GM19455 (cell line): Measurements from ENCODE around the gene MCIDAS.

Experiments
- ATAC-seq: cut with Tn5 transposase; IDR thresholded peaks from one replicate; pipeline ENCODE4 v1.9.1; 2021; ENCODE audit not compliant: unreplicated experiment

MCIDAS gene

GRCh38 chr5:55222985-55223811 is 3.9 kb downstream of the MCIDAS start:
- ATAC-seq, result no peak

DNA sequence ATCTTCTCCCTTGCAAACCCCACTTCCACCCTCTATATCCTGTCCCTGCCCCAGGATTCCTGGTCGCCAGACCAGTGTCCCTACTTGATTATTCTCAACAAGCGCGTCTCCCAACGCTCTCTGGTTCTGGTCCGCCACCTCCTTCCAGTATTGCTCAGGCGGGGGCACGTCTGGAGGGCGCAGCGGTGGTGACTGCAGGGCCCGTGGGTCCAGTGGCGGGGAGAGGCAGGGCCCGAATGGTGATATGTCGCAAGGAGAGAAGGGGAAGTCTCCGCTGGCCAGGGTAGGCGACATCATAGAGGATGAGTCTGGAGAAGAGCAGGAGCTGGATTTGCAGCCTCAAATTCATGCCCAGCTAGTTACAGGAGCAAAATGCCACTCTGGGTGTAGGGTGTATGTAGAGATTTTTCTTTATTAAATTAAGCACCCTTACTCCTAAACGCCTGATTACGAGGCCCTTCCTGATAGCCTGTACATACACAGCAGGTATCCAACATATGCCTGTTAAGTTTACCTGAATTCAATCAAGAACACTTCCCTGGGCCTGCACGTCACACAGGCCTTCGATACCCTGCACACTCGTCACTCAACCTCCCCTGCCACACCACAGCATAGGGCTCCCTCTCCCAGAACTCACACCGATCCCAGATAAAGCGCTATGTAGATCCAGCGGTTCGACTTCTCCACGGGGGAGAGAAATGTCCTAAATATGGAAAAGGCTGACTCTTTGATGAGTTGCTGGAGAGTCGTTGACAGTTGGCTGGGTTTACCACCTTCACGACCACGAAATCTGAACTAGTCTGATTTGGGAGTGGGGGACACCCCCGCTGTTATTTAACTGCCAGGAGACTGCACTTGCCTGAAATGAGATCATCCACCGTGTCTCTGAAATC is 4.8 kb downstream of the MCIDAS start:
- ATAC-seq, result no peak

DNA sequence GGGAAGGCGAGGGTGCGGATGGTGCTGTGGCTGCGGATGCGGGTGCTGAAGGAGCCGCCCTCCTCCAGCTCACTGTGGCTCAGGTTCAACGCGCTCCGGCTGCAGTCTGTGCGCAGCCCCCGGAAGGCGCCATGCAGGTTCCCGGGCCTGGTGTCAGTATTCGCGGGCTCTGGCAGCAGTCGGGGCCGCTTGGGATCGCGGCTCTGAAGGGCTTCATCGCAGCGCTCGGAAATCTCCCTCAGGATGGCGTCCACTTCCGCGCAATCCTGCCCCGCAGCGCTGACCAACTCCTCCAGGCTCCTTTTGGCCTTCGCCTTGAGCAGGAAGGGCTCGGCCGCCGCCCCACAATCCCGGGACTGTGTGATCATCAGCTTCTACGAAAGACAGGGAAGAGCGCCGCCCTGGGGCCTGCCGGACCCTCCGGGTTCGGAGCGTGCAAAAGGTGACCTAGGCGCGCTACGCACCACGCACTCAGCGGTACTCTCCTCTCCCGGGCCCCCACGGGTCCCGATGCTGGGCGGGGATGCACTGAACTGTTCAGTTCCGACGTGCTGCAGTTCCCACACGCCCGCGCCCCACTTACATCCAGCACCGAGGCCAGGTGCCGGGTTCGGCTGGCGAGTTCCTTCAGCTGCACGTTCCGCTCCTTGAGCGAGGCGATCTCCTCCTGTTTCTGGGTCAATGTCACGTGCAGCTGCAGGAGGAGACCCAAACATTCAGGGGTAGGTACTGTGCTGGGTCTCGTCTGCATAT is 6.5 kb downstream of the MCIDAS start:
- no peak for ATAC-seq

GRCh38 chr5:55219770-55220169 is 7.3 kb downstream of the MCIDAS start:
- ATAC-seq, result no peak

DNA sequence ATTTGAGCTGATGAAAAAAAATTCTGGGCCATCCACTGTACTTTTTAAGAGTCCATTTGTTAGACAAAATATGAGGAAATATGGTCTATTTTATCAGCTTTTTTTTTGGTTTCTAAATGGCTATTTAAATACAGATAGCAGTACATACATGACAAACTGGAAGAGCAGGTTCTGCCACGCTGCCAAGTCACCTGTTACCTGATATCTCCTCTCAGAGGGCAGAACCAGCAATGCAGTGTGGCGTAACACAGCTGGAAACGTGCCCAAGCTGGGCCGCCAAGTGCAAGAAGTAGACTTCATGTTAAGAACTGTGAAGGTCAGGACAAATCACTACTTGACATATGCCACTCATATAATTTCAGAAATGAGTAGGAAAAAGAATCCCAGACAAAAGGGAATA is 8.1 kb downstream of the MCIDAS start:
- ATAC-seq, result no peak

DNA sequence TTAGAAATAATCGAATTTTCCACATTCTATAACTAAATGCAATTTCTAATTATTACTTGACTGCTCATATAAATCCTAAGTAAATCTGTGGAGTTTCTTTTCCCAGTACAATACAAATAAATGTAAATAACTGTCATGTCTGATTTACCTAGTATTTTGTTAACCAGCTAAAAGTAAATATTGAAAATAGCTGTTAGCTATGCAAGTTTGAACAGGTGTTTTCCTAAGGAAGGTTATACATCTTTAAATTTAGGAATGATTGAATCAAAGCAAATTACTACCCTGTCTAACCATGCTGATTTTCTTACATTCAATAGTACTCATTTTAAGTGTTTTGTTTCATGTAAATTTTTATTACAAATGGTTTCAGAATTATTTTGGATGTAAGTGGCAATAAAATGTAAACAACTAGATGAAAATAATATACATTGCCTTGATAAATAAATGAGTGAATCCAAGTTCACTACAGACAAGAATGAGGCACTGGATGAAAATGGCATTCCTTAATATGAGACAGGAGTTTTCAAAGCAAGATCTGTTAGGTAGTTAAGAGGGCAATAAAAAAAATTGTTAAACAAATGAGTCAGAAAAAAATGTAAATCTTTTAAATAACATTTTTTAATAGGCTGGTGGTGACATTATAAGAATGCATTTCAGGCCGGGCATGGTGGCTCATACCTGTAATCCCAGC is 15.8 kb downstream of the MCIDAS start:
- ATAC-seq, result no peak

- ATAC-seq, result no peak
Observed at GRCh38 chr5:55205001-55205400, 22.1 kb downstream of the MCIDAS start.

DNA sequence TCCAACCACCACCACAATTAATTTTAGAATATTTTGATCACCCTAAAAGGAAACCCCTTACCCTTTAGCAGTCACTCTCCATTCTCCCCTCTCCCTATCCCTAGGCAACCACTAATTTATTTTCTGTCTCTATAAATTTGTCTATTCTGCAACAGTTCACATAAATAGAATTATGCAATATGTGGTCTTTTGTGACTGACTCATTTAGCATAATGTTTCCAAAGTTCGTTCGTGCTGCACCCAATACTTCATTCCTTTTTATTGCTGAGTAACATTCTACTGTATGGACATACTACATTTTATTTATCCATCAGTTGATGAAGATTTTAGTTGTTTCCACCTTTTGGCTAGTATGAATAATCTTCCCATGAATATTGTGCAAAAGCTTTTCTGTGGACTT is 36.0 kb downstream of the MCIDAS start:
- no peak for ATAC-seq

DNA sequence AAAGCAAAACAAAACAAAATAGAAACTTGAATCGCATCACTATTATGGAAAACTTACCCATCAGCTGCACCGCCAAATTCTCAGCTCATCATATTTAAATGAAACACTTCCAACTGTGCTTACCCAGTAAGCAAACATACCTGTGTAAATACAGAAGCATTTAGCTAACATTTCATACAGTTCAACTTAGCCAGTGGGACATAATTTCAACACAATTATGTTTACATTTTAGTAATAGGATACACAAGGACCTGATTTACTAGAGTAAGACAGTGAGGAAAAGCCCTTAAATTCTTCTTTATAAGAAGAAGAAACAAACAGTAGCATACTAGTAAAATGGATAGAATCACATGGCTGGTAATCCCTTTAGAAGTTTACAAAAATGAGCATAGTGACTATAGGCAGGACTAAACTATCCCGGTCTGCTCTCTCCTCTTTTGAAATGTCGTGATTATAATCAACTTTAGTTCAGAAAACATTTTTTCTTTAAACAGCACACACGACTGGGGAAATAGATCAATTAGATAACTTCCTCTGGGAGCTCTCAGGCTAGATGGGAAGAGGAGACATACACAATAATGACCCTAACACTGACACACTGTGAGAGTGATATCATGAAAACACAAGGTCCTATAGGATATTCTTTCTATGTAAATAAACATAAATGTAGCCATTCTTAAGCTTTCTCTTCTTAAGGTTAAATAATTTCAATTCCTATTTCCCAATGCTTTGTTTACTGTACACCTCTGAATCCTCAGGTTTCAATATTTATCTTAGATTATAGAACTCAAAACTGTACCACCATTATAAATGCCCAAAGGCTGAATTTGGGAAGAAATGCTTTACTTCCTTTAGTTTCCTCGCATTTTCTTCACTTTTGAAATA is 38.2 kb downstream of the MCIDAS start:
- ATAC-seq, result no peak

- no peak for ATAC-seq
Observed at GRCh38 chr5:55187370-55187769, 39.7 kb downstream of the MCIDAS start.

DNA sequence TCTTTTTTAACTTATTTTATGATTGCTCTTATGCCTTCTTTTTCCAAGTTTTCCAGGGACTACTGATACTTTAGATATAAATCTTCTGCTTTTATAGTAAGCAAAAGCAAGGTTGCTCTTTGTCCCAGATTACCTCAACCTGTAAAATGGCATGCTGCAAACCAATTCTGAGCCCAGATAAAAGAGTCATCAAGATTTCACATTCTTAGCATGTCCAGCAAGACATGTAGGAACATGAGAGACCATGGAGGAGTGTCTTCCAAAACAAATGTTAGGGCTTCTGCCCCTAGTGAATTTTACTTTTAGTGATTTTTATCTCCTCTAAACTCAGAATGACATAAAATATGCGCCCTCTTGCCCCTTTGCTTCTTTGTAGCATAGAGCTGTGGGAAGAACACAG is 47.1 kb downstream of the MCIDAS start:
- ATAC-seq, result no peak

DNA sequence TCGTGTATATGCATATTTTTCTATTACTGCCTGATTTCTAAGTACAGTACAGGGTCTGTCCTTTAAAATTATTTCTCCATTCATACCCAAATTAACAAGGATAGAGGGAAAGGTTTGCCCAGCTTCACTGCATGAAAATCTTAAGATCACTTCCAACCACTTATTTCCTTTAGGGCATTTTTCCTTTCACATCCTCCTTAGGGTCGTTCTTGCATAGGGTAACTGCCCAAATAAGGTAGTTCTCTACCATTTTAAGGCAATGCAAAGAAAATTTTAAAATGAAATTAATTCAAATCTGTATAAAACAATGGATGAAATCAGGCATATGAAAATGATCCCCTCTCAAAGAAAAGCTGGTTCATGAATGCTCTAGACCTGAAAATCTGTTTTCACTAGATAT is 50.0 kb downstream of the MCIDAS start:
- no peak for ATAC-seq

DNA sequence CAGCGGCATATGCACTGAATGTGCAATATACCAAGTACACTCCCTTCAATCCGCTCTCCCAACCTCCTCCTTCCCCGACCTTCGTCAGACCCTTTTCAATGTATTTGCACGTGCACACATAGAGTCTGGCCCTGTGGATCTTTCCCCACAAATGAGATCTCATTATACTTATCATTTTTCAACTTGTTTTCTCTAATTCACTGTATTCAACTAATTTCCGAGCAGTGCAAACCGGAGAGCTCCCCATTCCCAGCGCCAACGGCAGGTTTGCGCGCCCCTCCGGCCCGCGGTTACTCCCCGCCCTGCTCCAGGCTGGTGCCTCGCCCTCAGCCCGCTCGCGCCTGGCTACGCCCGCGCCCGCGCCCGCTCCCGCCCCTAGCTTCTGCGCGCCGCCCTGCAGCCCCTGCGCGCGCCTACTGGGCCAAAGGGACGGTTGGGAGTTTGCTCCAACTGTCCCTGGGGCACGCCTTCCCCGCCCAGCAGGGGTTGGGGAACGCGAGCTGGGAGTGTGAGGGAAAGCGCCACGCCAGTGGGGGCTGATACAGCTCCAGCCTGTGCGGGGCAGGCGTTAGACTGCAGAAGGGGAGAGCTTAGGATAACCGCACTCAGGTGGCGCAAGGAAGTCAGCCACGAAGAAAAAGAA is 50.8 kb downstream of the MCIDAS start:
- ATAC-seq, result no peak

DNA sequence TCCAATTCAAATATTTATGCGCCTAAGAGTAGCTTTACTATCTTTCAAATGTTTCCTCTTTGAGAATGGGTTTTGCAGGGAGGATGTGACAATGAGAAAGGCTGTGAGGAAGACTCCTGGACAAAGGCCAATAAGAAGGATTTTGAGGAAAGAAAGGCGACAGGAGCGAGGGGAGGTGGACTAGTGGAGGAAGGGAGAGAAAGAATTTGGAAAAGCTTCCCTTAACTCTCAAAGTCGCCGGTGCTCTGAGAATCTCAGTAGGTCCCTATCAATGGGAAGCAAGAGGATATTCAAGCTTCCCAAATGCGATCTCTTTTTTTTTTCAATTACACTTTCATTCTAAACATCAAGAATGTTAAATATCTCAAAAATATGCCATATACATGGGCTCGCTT is 51.3 kb downstream of the MCIDAS start:
- ATAC-seq, result no peak

DNA sequence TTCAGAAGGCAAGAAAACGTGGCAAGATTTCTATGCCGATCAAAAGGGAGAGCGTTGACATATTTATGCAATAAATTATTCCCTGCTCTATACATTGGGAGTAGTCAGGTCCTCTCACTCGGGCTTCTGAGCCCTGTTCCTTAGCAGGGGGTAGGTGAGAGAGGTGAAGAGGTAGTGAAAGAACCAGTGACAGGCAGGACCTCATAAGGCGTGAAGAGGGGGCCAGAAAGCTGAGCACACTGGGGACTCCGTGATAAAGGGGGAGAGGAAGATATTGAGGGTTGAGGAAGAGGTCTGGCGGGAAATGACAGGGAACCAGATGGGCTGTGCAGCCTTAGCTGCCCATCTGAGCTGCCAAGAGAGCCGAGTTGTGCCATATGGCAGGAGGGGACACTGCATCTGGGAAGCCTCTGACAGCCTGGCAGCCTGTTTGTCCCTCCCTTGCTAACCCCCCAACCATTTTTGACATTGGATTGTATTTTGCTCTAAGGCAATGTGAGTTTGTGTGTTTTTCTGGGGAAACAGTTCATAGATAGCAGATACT is 53.4 kb downstream of the MCIDAS start:
- peak; percentile 22 for ATAC-seq

GRCh38 chr5:55172937-55173686 is 54.0 kb downstream of the MCIDAS start, which contains the start of gene CDC20B:
TSS of gene CDC20B (minus strand) at chr5:55173177. CDS start at chr5:55173000, 177 bp downstream.
- peak; percentile 93 for ATAC-seq

- peak; percentile 52 for ATAC-seq
Observed at GRCh38 chr5:55172051-55172899, 54.8 kb downstream of the MCIDAS start.
